Skeletal muscle tissue (tissue), 4 donors: ENCODE measurements around the gene WNT7A. TPM values are rescaled to one million over a fixed set of nuclear protein-coding genes. Genes with fewer than 3 reads are reported as not detected.

Experiments used
- H3K27ac ChIP-seq: one replicate; pipeline ENCODE4 v1.7.0; 2013; ENCODE audit warnings: mild to moderate bottlenecking, low read depth, low read length, inconsistent platforms
- H3K27me3 ChIP-seq, 3 donors: one replicate each; pipeline ENCODE4 v1.7.0; 2013; ENCODE audit warnings: low read length in 3 of 3; ENCODE audit not compliant: control insufficient read depth in 3 of 3, insufficient read depth in 3 of 3
- H3K36me3 ChIP-seq, 3 donors: one replicate each; pipeline ENCODE4 v1.7.0; 2013; ENCODE audit warnings: low read length in 3 of 3; ENCODE audit not compliant: control insufficient read depth in 3 of 3, insufficient read depth in 3 of 3
- H3K4me1 ChIP-seq, 3 donors: one replicate each; pipeline ENCODE4 v1.7.0; 2013; ENCODE audit warnings: low read length in 3 of 3, mild to moderate bottlenecking in 3 of 3; ENCODE audit not compliant: control insufficient read depth in 3 of 3, insufficient read depth in 3 of 3
- H3K4me3 ChIP-seq, 3 donors: one replicate each; pipeline ENCODE4 v1.7.0; 2013; ENCODE audit warnings: low read length in 3 of 3
- H3K9ac ChIP-seq, 3 donors: one replicate each; pipeline ENCODE4 v1.7.0; 2013; ENCODE audit warnings: low read length in 3 of 3, mild to moderate bottlenecking in 3 of 3, moderate library complexity in 2 of 3, low read depth in 1 of 3
- H3K9me3 ChIP-seq, 3 donors: one replicate each; pipeline ENCODE4 v1.7.0; 2013; ENCODE audit warnings: low read length in 3 of 3; ENCODE audit not compliant: control insufficient read depth in 3 of 3
- total RNA-seq: library from RNA; depleted of rRNA; stranded (reverse); fragments of >200 nt; gene quantifications from one replicate; pipeline ENCODE4 v1.2.3, GENCODE V29; 2014
- donor health status: Osteomylitis.

WNT7A gene
- total RNA-seq, 1 donor from 2014 or later, result not detected

DNA sequence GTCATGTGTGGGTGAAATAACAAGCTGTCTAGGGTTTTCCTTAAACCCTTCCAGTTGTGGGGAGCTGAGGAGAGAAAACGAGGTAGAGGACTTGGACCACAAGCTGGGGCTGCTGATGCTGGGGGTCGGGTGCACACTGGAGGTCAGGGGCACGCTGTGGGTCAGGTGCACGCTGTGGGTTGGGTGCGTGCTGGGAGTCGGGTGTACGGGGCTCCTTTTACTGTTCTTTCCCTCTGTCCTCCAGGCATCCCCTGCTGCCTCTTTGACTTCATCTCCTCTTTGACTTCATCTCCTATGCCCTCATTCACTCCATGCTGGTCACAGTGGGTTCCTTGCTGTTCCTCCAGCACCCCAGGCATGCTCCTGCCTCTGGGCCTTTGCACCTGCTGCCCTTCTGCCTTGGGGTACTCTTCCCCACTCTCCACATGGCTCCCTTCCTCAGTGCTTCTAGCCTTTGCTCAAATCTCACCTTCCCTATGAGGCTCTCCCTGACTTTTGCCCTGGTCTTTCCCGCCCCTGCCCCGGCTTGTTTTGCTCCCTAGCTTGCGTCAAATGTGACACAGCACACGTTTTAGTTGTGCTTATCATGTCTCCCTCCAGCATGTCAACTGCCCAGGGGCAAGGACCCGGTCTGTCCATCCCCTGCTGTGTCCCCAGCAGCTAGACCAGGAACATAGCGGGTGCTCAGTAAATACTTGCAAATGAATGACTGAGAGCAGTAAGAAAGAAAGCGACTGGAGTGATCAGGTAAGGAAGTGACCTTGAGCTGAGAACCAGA, 45.4 kb downstream of the WNT7A start:
- peaks cover 22 to 48% (median 36%) of the 10 kb centered on the region in 3 donors for H3K27me3 ChIP-seq
- H3K4me1 ChIP-seq, result no peaks in the 10 kb centered on the region
- H3K9me3 ChIP-seq, result no peaks in the 10 kb centered on the region
- no peaks in the 10 kb centered on the region for H3K36me3 ChIP-seq
- H3K27ac ChIP-seq, result no peak overlapping the region
- no peak overlapping the region for H3K4me3 ChIP-seq
- H3K9ac ChIP-seq, result no peak overlapping the region

DNA sequence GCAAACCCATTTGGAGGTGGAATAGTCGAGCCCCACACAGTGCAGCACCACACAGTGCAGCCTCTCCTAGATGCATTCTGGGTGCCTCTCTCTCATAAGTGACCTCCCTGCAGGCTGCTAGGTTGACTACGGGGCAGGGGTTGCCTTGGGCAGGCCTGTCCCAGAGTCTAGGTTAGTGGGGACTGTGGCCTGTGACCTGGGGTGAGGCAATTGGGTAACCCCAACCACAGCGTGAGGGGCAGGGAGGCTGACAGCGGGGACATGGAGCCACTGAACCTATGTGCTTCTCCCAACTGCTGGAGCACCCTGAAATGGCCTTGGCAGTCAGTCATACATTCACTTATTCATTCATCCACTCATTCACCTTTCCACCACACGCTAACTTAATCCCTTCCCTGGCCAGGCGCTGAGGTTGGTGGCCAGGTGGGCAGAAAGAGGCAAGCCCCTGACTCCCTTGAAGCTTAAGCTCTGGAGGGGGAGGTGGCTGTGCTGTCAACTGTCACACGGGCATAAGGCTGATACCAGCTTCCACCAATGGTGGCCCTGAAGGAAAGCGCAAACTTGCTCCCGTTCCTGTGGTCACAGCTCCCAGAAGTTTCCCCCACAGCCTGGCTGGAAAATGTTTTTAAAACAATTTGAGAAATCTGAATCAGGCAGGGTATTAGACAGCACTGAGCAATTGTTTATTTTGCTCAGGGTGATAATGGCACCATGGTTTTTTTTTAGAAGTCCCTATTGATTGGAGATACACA, 46.2 kb downstream of the WNT7A start:
- Histone ChIP-seq H3K4me1 (no peaks in the 10 kb centered on the region), H3K9ac (no peak overlapping the region), H3K9me3 (no peaks in the 10 kb centered on the region), H3K4me3 (no peak overlapping the region), H3K27ac (no peak overlapping the region), H3K36me3 (no peaks in the 10 kb centered on the region), H3K27me3 (peaks cover 22 to 49% (median 36%) of the 10 kb centered on the region in 3 donors)

DNA sequence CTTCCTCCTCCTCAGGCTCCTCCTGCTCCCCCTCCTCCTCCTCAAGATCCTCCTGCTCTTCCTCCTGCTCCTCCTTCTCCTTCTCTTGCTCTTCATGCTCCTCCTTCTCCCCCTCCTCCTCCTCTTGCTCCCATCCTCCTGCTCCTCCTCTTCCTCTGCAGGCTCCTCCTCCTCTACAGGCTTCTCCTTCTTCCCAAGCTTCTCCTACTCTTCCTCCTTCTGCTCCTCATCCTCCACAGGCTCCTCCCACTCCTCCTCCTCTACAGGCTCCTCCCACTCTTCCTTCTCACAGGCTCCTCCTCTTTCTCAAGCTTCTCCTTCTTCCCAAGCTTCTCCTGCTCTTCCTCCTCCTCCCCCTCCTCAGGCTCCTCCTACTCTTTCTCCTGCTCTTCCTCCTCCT, 47.7 kb downstream of the WNT7A start:
- Histone ChIP-seq H3K36me3 (no peaks in the 10 kb centered on the region), H3K4me1 (no peaks in the 10 kb centered on the region), H3K27ac (no peak overlapping the region), H3K27me3 (peaks cover 22 to 49% (median 36%) of the 10 kb centered on the region in 3 donors), H3K4me3 (no peak overlapping the region), H3K9me3 (no peaks in the 10 kb centered on the region), H3K9ac (no peak overlapping the region)

DNA sequence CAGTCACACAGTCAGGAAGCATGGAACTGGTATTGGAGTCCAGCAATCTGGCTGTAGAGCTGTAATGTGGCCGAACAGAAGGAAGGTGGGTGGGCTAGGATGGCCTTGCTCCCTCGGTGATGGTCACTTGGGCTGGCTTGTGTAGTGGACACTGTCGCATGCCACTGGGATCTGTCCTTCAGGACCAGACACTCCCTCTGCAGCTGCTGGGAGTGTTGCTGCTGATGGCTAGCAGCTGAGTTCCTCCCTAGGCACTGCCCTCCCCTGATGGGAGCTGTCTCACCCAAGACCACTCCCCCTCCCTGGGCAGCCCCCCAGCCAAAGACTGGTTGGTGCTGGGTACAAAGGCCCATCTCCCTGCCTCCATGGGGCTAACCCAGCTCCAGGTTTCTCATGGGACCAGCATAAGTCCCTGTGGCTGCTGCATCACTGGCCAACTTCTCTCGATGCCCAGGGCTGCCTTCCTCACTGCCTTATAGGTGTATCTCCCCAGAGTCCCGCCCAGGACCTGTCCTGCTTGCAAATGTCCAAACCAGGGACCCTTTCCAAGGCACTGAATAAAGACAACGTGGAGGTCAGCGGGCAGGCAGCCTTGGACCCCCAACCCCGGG, 48.4 kb downstream of the WNT7A start:
- Histone ChIP-seq H3K27me3 (peaks cover 22 to 45% (median 36%) of the 10 kb centered on the region in 3 donors), H3K36me3 (no peaks in the 10 kb centered on the region), H3K27ac (no peak overlapping the region)

DNA sequence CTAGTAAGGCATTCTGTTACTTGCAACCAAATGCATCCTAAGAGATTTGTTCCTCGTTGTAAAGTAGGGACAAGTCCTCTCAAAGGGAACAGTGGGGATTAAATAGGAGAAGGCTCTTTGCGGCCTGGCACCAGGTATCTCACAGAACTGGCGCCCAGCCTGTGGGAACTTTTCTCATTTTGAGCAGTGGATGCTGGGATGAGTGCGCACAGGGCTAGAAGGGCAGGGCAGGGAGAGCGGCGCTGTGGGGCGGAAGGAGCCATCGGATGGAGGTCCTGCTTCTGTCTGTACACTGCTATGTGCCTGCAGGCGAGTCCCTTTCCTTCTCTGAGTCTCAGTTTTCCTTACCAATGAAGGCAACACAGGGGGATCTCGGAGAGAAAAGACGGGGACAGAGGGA, 50.6 kb downstream of the WNT7A start:
- Histone ChIP-seq H3K4me1 (no peaks in the 10 kb centered on the region), H3K9me3 (no peaks in the 10 kb centered on the region), H3K27ac (no peak overlapping the region), H3K9ac (no peak overlapping the region), H3K27me3 (peaks cover 20 to 30% (median 24%) of the 10 kb centered on the region in 3 donors), H3K36me3 (no peaks in the 10 kb centered on the region), H3K4me3 (no peak overlapping the region)

More for the DNA sequence above, 48.4 kb downstream of the WNT7A start:
- H3K9ac ChIP-seq, result no peak overlapping the region
- no peak overlapping the region for H3K4me3 ChIP-seq
- no peaks in the 10 kb centered on the region for H3K9me3 ChIP-seq
- H3K4me1 ChIP-seq, result no peaks in the 10 kb centered on the region

DNA sequence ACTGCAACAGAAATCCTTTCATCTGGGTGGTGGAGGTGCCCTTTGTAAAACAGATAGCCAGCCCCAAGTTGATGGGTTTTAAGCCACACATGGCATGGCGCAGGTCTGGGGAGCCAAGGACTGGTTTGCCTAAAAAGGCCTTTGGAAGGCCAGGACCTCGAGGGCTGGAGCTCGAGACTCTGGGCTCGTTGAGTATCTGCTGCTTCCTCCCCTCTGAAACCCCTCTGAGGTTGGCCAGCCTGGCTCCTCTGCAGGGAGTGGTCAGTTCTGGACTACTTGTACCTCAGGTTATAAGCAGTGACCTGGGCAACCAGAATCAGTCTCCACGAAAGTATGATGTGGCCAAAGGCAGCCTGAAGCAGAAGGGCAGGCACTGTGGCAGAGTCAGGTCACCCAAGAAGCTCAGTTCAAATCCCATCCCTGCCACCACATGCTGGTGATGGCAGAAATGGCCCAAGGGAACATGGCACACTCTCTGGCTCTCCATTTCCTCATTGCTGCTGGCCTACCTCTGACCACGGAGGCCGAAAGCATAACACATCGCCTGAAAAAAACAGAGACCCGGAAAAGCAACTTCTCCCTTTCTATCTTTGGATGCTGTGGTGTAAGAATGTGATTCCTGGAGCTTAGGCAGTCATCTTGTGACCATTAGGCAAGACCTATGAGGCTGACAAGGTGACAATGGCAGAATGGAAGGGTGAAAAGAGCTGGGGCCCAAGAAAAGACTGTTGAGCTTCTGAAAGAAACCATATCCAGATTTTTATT, 51.2 kb downstream of the WNT7A start:
- H3K9ac ChIP-seq, result no peak overlapping the region
- no peaks in the 10 kb centered on the region for H3K9me3 ChIP-seq
- no peak overlapping the region for H3K27ac ChIP-seq
- peaks cover 13 to 24% (median 23%) of the 10 kb centered on the region in 3 donors for H3K27me3 ChIP-seq
- H3K4me1 ChIP-seq, result no peaks in the 10 kb centered on the region
- H3K4me3 ChIP-seq, result no peak overlapping the region
- H3K36me3 ChIP-seq, result no peaks in the 10 kb centered on the region

DNA sequence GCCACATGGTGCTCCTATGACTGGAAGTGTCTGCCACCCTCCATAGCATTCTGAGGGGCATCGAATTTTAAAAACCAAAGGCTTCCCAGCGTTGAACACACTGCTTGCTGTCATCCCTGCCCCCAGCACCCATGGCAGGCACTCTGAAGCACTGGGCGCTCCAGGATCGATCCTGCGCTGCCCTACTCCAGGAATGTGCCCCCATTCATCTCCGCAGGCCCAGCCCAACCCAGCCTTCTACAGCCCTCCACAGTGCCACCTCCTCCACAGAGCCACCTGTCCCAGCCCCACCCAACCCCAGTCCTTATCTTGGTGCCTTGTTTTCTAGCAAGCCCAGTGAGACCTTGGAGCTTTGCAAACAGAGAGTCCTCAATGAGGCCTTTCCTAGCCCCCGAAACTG, 52.2 kb downstream of the WNT7A start:
- H3K4me3 ChIP-seq, result no peak overlapping the region
- no peaks in the 10 kb centered on the region for H3K36me3 ChIP-seq
- H3K27me3 ChIP-seq, result peaks cover 9 to 14% (median 13%) of the 10 kb centered on the region in 3 donors
- no peak overlapping the region for H3K9ac ChIP-seq
- H3K4me1 ChIP-seq, result no peaks in the 10 kb centered on the region
- H3K27ac ChIP-seq, result no peak overlapping the region
- H3K9me3 ChIP-seq, result peaks cover 0 to 3% (median 0%) of the 10 kb centered on the region in 3 donors

DNA sequence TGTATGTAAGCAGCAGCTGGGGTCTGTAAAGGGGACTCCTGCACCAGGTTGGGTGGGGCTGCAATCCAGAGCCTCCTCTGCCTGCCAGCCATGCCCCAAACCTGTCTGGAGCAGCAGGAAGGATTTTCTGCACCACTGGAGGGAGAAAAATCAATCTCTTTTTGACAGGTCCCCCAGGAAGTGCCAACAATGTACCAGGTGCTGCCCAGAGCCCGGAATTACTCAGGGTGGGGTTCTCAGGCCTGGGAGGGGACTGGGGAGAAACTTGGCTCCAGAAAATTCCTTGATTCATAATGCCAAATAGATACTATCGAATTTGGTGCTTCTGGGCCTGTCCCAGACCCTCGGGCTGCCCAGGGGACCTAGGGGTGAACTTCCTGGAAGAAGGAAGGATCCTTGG, 52.6 kb downstream of the WNT7A start:
- H3K9ac ChIP-seq, result no peak overlapping the region
- H3K4me1 ChIP-seq, result no peaks in the 10 kb centered on the region
- no peaks in the 10 kb centered on the region for H3K36me3 ChIP-seq
- no peak overlapping the region for H3K4me3 ChIP-seq
- H3K27me3 ChIP-seq, result peaks cover 9 to 13% (median 11%) of the 10 kb centered on the region in 3 donors
- H3K27ac ChIP-seq, result no peak overlapping the region
- H3K9me3 ChIP-seq, result peaks cover 0 to 3% (median 0%) of the 10 kb centered on the region in 3 donors

DNA sequence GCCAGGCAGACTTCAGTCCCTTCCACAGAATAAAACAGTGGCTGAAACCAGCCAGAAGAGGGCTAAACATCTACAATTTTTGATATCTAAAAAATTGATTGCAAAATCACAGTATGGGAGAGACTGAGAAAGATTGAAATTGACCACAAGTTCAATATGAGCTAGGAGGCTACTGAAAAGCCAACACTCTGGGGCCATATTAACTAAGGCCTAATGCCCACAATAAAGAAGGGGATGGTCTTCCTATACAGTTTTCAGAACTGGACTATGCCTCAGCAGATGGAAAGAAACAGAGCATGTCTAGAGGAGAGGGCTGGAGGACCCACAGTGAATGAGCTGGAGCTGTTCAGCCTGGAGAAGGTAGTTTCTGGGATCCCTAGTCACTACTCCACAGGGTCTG, 53.2 kb downstream of the WNT7A start:
- Histone ChIP-seq H3K9ac (no peak overlapping the region), H3K27ac (no peak overlapping the region), H3K27me3 (peaks cover 9 to 11% (median 11%) of the 10 kb centered on the region in 3 donors), H3K36me3 (no peaks in the 10 kb centered on the region), H3K4me3 (no peak overlapping the region), H3K9me3 (peaks cover 0 to 3% (median 2%) of the 10 kb centered on the region in 3 donors), H3K4me1 (no peaks in the 10 kb centered on the region)
